Measurements from ENCODE around the gene BLTP1.
"Not testable (repeated sequence)": the region's sequence is repeated elsewhere in the genome, so short reads cannot be mapped to it uniquely, and the experiment has no call there.

The BLTP1 gene, protein sequence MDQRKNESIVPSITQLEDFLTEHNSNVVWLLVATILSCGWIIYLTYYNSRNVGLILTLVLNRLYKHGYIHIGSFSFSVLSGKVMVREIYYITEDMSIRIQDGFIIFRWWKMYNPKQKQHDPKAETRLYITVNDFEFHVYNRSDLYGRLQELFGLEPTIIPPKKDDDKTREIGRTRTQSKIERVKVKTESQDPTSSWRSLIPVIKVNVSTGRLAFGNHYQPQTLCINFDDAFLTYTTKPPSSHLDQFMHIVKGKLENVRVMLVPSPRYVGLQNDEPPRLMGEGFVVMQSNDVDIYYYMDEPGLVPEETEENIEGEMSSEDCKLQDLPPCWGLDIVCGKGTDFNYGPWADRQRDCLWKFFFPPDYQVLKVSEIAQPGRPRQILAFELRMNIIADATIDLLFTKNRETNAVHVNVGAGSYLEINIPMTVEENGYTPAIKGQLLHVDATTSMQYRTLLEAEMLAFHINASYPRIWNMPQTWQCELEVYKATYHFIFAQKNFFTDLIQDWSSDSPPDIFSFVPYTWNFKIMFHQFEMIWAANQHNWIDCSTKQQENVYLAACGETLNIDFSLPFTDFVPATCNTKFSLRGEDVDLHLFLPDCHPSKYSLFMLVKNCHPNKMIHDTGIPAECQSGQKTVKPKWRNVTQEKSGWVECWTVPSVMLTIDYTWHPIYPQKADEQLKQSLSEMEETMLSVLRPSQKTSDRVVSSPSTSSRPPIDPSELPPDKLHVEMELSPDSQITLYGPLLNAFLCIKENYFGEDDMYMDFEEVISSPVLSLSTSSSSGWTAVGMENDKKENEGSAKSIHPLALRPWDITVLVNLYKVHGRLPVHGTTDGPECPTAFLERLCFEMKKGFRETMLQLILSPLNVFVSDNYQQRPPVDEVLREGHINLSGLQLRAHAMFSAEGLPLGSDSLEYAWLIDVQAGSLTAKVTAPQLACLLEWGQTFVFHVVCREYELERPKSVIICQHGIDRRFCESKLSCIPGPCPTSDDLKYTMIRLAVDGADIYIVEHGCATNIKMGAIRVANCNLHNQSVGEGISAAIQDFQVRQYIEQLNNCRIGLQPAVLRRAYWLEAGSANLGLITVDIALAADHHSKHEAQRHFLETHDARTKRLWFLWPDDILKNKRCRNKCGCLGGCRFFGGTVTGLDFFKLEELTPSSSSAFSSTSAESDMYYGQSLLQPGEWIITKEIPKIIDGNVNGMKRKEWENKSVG (N-terminal part only)

DNA sequence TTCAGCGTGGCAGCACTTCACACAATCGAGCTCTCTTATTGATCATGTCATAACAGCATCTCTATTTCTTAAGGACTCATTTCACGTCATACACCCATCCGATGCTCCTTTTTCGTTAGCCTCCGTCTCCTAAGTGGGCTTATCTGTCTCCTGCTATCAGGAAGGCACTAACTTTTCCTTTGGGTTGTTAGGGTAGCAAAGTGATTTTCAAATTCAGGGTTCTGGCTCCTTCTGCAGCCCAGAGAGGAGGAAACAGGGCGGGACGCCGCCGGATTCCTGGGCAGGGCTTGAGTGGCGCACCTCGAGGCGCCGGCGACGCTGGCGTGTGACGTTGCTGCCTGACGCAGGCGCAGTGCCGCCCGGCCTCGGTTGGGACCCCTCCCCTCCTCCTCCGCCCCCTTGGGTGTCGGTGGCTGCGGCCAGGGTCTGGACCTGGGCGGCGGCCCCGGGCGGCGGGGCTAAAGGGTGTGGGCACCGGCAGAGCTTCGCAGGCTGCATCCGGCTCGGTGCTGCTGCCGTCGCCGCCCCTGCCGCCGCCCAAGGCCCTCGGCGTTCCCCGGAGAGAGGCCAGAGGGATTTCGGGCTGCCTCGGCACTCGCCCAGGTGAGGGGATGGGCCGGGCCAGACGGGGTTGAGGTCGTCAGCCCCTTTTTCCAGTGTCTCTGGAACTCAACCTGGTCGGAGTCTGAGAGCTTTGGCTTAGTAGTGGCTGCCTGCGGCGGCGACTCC lies at the start of gene BLTP1:
Gene BLTP1, plus strand, starts transcription at position 350 of the 729 bp plus-strand sequence. CDS start 18,317 bp downstream, outside the sequence.
- DNase-seq, result peak; percentile 95

DNA sequence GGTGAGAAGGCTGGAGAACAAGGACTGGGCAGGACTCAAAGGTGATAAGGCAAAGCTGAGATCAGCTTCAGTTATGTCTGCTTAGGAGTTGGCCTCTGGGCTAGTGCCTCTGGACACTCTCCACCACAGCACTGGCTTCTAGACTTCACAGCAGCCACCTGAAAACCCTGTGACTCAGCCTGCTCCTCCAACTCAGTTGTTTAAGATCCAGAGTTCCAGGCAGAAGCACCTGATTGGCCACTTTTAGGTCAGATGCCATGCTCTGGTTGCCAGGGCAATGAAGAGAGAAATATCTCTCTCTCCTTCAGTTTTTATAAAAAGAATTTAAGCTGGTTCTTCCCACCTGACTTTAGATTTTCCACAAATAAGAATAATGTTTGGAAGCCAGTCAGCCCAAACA lies 47.9 kb upstream of the BLTP1 start:
- DNase-seq, result no peak

GRCh38 chr4:122107680-122108079 lies 44.5 kb upstream of the BLTP1 start:
- DNase-seq, result no peak

DNA sequence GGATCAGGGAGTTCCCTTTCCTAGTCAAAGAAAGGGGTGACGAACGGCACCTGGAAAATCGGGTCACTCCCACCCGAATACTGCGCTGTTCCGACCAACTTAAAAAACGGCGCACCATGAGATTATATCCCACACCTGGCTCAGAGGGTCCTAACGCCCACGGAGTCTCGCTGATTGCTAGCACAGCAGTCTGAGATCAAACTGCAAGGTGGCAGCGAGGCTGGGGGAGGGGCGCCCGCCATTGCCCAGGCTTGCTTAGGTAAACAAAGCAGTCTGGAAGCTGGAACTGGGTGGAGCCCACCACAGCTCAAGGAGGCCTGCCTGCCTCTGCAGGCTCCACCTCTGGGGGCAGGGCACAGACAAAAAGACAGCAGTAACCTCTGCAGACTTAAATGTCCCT lies 41.8 kb upstream of the BLTP1 start:
- DNase-seq, result not testable (repeated sequence)

GRCh38 chr4:122117743-122118142 lies 34.4 kb upstream of the BLTP1 start:
- DNase-seq, result no peak

DNA sequence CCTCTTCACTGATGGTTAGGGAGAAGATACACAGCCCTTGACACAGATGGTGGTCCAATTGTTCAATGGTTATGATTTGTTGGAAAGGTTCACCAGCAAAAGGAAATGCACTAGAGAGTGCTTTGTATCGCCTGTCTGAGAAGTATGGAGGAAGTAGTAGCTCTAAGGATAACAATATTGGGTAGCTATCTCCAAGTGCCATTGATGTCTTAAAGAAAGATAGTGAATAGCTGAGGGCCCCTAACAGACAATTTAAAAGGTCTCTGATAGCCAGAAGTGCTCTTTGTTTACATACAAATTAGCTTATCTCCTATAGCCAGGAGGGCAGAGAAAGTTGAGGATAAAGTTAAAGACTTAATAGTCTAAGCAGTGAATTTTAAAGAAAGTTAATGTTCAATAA lies 33.9 kb upstream of the BLTP1 start:
- no peak for DNase-seq

GRCh38 chr4:122119739-122120138 lies 32.4 kb upstream of the BLTP1 start:
- DNase-seq, result no peak

DNA sequence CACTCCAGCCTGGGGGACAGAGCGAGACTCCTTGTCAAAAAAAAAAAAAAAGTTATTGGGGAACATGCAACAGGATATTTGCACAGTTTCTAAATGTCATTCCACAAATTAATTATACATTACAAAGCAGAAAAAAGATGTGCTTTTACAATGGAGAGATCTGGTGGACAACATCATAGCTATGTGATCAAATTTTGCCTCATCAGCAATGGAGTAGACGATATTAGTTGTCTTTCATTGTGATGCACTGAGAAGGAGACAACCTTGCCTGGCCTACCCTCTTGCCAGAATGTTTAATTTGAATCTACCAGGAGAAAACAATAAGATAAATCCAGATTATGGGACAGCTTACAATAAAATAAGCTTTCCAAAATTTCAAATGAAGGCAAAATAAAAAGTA lies 30.5 kb upstream of the BLTP1 start:
- DNase-seq, result no peak

GRCh38 chr4:122122083-122122482 lies 30.0 kb upstream of the BLTP1 start:
- DNase-seq, result no peak

GRCh38 chr4:122129061-122129460 lies 23.1 kb upstream of the BLTP1 start:
- DNase-seq, result no peak

GRCh38 chr4:122131562-122132157 lies 20.5 kb upstream of the BLTP1 start:
- DNase-seq, result no peak

DNA sequence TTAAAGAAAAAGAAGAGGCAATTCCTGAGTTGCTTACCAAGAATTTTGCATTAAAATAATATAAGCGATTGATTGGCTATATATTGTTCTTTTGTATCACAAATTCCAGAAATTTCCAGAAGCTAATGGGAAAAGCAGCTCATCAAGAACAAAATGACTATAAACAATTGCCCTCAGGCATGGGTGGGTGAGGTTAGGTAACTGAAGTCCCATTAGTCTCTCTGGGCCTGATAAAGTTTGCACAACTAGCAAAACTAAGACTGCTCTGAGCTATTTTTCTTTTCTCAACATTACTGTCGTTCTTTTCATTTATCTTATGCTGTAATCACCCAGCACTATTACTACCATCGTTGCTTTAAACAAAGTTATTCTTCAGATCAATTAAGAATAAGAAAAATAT lies 19.2 kb upstream of the BLTP1 start:
- no peak for DNase-seq

- DNase-seq, result no peak
Observed at GRCh38 chr4:122139139-122139538, 13.0 kb upstream of the BLTP1 start.

- DNase-seq, result no peak
Observed at GRCh38 chr4:122140834-122141233, 11.3 kb upstream of the BLTP1 start.

GRCh38 chr4:122142687-122143086 lies 9.4 kb upstream of the BLTP1 start:
- DNase-seq, result no peak

DNA sequence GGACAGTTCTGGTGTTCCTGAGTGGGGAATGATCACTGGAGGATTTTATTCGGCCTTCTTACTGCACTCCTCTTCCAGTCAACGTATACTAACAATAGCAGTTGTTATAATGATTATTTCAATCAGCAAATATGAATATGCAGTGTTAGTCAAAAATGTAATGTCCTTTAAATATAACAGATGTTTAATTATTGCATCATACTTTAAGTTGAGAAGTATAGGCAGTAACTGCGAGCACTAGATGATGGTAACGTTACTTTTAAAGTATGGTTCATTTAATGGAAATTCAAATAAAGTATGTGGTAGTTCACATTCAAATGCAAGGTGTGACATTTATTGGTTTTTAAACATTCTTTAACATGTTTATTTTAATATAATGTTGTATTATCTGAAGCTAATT lies 5.5 kb upstream of the BLTP1 start:
- DNase-seq, result no peak

GRCh38 chr4:122150931-122151330 lies 1.2 kb upstream of the BLTP1 start:
- DNase-seq, result no peak

DNA sequence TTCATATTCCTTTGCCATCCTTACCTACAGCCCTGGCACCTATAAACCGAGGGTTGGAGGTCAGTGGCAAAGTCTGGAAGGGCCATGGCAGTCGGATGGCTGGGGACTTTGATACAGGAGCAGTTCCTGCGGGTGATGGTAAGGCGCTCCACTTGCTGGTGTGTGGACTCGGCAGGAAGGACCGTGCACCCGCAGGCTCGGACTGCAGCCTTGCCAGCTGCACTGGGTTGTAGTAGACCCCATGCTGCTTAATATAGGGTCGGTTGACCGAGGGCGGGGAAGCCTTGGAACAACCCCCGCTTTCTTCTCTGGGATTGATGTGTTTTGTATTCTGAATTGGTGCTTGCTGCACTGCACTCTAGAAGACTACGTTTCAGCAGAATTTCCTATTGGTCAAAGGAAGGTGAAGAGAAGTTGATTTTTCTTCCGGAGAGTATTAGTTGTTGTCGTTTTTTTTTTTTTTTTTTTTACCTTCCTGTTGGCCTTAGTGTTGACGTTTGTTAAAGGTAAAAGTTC lies 638 bp downstream of the BLTP1 start:
- peak; percentile 63 for DNase-seq

DNA sequence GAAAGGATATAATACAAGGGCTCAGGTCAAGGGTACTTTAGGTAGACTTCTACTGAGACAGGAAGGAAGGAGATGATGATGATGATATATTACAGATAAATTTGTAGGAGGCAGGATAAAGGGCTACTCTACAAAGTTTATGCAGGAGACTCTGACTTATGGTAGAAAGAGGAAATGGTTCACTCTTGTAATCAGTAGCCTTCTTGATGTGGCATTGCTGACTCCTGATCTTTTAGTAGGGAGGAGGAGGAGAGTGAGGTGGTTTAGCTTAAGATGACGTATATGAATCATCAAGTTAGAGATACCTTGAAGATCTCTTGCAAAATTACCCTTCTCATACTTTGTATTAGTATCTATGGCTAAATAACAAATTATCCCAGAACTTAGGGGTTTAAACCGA lies 4.7 kb downstream of the BLTP1 start:
- no peak for DNase-seq

DNA sequence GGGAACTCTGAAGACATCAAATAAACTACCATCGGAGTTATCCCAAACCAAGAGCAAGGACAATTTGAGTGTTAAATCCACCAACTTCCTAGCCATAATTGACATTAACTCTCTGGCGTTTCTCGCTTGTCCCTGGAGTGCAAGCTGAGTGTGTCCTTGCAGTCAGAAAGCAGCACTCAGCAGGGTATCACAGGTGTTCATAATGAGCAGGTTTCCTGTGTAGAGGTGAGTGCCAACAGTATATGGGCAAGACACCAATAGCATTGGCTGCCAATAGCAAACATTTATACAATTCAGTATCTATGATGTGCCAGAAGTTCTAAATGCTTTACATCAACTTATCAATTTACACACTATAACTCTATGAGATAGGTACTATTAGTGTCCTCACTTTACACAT lies 11.2 kb downstream of the BLTP1 start:
- no peak for DNase-seq

GRCh38 chr4:122163767-122164166 lies 11.6 kb downstream of the BLTP1 start:
- no peak for DNase-seq

- no peak for DNase-seq
Observed at GRCh38 chr4:122167369-122167768, 15.2 kb downstream of the BLTP1 start.

Measured in right hindlimb (tissue), 1 donor.